Cardiac muscle cell (in vitro differentiated cells and primary cell): ENCODE data around the gene SERPING1. TPM values are rescaled to one million over a fixed set of nuclear protein-coding genes. Genes with fewer than 3 reads are reported as not detected.

ENCODE experiments used
- DNase-seq, 2 donors: peaks; one replicate each; pipeline versions ENCODE4 v3.0.0 to v3.0.0-alpha.2; 2010 to 2017; ENCODE audit warnings: low read depth in 1 of 2, low spot score in 1 of 2
- H3K27ac ChIP-seq: fragments of 200-600 bp; sonication (generic); 2 replicates; pipeline ENCODE4 v1.5.1; 2016
- H3K27me3 ChIP-seq: fragments of 200-600 bp; sonication (generic); 2 replicates; pipeline ENCODE4 v1.6.0; 2016; ENCODE audit warnings: control low read depth
- H3K36me3 ChIP-seq: fragments of 200-600 bp; sonication (generic); 2 replicates; pipeline ENCODE4 v1.5.1; 2016; ENCODE audit warnings: control low read depth
- H3K4me1 ChIP-seq: fragments of 200-600 bp; sonication (generic); 2 replicates; pipeline ENCODE4 v1.8.1; 2017; ENCODE audit warnings: low read depth, mild to moderate bottlenecking, mixed run types
- H3K4me3 ChIP-seq: fragments of 200-600 bp; sonication (generic); 2 replicates; pipeline ENCODE4 v1.5.1; 2016; ENCODE audit warnings: mild to moderate bottlenecking
- H3K9me3 ChIP-seq: fragments of 200-600 bp; sonication (generic); 2 replicates; pipeline ENCODE4 v1.5.1; 2017; ENCODE audit warnings: low read depth, mild to moderate bottlenecking, control low read depth
- CTCF ChIP-seq: IDR thresholded peaks from 2 replicates; pipeline ENCODE4 v1.5.1; 2012; ENCODE audit warnings: low read depth, mild to moderate bottlenecking, low read length
- polyA plus RNA-seq: library from polyadenylated mRNA; unstranded; fragments of >200 nt; fragmentation: Nextera tagmentation; extraction: Ambion mirVana; gene quantifications from 2 replicates; pipeline ENCODE4 v1.2.1, GENCODE V29; 2016
- total RNA-seq: library from RNA; depleted of rRNA; stranded (reverse); fragments of >200 nt; gene quantifications from 2 replicates; pipeline ENCODE4 v1.2.3, GENCODE V29; 2016

SERPING1 gene
- total RNA-seq (42.8 and 51.9 TPM in 2 replicates), polyA plus RNA-seq (80.7 and 123 TPM in 2 replicates)

DNA sequence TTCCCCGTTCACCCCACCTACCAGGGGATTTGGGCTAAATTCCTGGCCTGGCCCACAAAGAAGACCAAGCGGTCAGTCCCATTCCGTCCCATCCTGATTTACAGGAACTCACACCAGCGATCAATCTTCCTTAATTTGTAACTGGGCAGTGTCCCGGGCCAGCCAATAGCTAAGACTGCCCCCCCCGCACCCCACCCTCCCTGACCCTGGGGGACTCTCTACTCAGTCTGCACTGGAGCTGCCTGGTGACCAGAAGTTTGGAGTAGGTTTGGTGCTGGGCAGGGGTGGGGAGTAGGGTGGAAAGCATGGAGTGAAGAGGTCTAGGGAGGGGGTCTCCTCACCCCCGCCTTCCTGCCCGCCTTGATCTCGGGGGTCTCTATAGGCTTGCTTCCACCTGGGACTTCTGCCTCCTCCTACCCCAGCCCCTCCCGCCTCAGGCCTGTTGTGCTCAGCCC, at the start of gene SERPING1:
SERPING1 (plus strand) TSS at position 225 of the 455 bp plus-strand sequence. CDS start 586 bp downstream, outside the sequence.
- H3K4me1 ChIP-seq: no peaks in the 10 kb centered on the region
- H3K36me3 ChIP-seq: no peaks in the 10 kb centered on the region
- H3K4me3 ChIP-seq: peak within 1 kb of the TSS; percentile 25
- no peaks in the 10 kb centered on the region for H3K9me3 ChIP-seq
- H3K27me3 ChIP-seq: no peaks in the 10 kb centered on the region
- H3K27ac ChIP-seq: peak within 1 kb of the TSS; percentile 81
- no peak for TF ChIP-seq CTCF
- DNase-seq: peak in 1 of 2 donors; percentile 77

DNA sequence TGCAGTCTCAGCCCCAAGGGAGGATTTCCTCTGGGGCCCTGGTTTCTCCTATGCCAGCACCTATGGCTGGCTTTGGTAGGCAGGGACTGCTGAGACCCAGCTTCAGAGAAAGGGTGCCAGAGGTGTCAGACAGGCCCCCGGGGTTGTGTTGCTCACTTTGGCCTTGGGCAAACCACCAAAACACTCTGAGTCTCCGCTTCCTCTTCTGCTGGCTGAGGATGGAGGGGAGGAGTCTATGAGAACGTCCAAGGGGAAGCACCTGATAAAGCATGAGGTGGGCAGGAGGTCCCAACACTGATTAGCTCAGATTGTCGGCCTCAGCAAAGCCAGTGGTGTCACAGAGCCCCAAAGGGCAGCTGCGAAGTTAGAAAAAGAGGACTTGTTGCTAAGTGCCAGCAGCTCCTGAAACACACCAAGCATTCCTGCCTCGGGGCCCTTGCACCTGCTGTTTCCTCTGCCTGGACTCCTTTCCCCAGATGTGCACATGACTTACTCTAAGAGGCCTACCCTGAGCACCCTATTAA, 49.6 kb upstream of the SERPING1 start:
- H3K27ac ChIP-seq: no peak overlapping the region
- DNase-seq: no peak
- H3K27me3 ChIP-seq: no peaks in the 10 kb centered on the region
- no peak overlapping the region for H3K4me3 ChIP-seq
- no peaks in the 10 kb centered on the region for H3K4me1 ChIP-seq
- H3K36me3 ChIP-seq: peaks cover 15% of the 10 kb centered on the region
- no peaks in the 10 kb centered on the region for H3K9me3 ChIP-seq
- TF ChIP-seq CTCF: no peak

GRCh38 chr11:57549983-57550382, 47.5 kb upstream of the SERPING1 start:
- Histone ChIP-seq H3K27me3 (no peaks in the 10 kb centered on the region), H3K4me3 (no peak overlapping the region), H3K9me3 (no peaks in the 10 kb centered on the region), H3K27ac (peak overlapping the region; percentile 54), H3K36me3 (peaks cover 29% of the 10 kb centered on the region), H3K4me1 (no peaks in the 10 kb centered on the region)
- no peak for DNase-seq
- no peak for TF ChIP-seq CTCF

GRCh38 chr11:57551941-57552340, 45.5 kb upstream of the SERPING1 start:
- no peaks in the 10 kb centered on the region for H3K27me3 ChIP-seq
- no peaks in the 10 kb centered on the region for H3K4me1 ChIP-seq
- H3K4me3 ChIP-seq: no peak overlapping the region
- no peaks in the 10 kb centered on the region for H3K9me3 ChIP-seq
- H3K36me3 ChIP-seq: peaks cover 32% of the 10 kb centered on the region
- DNase-seq: no peak
- no peak for TF ChIP-seq CTCF
- H3K27ac ChIP-seq: no peak overlapping the region

GRCh38 chr11:57552479-57552878, 45.0 kb upstream of the SERPING1 start:
- Histone ChIP-seq H3K27ac (no peak overlapping the region), H3K36me3 (peaks cover 32% of the 10 kb centered on the region), H3K4me3 (no peak overlapping the region), H3K4me1 (no peaks in the 10 kb centered on the region), H3K9me3 (no peaks in the 10 kb centered on the region), H3K27me3 (no peaks in the 10 kb centered on the region)
- no peak for DNase-seq
- no peak for TF ChIP-seq CTCF
